ENCODE results near the gene TPM2.

The TPM2 gene

DNA sequence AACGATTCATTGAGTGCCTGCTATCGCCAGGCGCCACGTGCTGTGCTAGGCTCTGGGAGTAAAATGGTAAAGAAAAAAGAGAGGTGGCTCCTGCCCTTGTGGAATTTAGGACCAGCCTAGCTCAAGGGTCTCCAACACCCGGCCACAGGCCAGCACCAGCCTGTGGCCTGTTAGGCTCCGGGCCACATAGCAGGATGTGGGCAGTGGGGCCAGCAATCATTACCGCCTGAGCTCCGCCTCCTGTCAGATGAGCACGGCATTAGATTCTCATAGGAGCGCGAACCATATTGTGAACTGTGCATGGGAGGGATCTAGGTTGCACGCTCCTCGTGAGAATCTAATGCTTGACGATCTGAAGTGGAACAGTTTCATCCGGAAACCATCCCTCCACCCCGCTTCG lies 33.4 kb downstream of the TPM2 start:
- H3K4me3 ChIP-seq (ENCODE audit: low read length), result no peak overlapping the region
- TF ChIP-seq, protein P1, sequence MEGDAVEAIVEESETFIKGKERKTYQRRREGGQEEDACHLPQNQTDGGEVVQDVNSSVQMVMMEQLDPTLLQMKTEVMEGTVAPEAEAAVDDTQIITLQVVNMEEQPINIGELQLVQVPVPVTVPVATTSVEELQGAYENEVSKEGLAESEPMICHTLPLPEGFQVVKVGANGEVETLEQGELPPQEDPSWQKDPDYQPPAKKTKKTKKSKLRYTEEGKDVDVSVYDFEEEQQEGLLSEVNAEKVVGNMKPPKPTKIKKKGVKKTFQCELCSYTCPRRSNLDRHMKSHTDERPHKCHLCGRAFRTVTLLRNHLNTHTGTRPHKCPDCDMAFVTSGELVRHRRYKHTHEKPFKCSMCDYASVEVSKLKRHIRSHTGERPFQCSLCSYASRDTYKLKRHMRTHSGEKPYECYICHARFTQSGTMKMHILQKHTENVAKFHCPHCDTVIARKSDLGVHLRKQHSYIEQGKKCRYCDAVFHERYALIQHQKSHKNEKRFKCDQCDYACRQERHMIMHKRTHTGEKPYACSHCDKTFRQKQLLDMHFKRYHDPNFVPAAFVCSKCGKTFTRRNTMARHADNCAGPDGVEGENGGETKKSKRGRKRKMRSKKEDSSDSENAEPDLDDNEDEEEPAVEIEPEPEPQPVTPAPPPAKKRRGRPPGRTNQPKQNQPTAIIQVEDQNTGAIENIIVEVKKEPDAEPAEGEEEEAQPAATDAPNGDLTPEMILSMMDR (conservative IDR thresholded peaks at IDR 0.05; ENCODE audit: low read length), result no peak
- DNase-seq (ENCODE audit: low read depth), result no peak

DNA sequence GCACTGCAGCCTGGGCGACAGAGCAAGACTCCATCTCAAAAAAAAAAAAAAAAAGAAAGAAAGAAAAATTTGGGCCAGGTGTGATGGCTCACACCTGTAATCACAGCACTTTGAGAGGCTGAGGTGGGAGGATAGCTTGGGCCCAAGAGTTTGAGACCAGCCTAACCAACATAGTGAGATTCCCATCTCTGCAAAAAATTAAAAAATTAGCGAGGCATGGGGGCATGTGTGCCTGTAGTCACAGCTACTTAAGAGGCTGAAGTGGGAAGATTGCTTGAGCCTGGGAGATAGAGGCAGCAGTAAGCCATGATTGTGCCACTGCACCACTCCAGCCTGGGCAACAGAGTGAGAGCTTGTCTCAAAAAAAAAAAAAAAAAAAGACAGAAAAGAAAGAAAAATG lies 36.1 kb downstream of the TPM2 start:
- H3K4me3 ChIP-seq (ENCODE audit: low read length), result no peak overlapping the region
- no peak for DNase-seq (ENCODE audit: low read depth)
- TF ChIP-seq, protein P1 (conservative IDR thresholded peaks at IDR 0.05; ENCODE audit: low read length), result no peak

DNA sequence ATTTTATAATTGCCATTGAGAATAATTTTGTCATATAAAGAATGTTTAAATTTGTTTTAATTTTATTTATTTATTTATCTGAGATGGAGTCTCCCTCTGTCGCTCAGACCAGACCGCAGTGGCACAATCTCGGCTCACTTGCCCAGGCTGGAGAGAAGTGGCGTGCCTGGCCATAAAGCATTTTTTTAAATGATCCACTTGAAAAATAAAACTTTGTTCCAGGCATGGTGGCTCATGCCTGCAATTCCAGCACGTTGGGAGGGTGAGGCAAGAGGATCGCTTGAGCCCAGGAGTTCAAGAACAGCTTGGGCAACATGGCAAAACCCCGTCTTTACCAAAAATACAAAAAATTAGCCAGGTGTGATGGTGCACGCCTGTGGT lies 36.9 kb downstream of the TPM2 start:
- no peak overlapping the region for H3K4me3 ChIP-seq (ENCODE audit: low read length)
- TF ChIP-seq, protein P1 (conservative IDR thresholded peaks at IDR 0.05; ENCODE audit: low read length), result no peak
- no peak for DNase-seq (ENCODE audit: low read depth)

DNA sequence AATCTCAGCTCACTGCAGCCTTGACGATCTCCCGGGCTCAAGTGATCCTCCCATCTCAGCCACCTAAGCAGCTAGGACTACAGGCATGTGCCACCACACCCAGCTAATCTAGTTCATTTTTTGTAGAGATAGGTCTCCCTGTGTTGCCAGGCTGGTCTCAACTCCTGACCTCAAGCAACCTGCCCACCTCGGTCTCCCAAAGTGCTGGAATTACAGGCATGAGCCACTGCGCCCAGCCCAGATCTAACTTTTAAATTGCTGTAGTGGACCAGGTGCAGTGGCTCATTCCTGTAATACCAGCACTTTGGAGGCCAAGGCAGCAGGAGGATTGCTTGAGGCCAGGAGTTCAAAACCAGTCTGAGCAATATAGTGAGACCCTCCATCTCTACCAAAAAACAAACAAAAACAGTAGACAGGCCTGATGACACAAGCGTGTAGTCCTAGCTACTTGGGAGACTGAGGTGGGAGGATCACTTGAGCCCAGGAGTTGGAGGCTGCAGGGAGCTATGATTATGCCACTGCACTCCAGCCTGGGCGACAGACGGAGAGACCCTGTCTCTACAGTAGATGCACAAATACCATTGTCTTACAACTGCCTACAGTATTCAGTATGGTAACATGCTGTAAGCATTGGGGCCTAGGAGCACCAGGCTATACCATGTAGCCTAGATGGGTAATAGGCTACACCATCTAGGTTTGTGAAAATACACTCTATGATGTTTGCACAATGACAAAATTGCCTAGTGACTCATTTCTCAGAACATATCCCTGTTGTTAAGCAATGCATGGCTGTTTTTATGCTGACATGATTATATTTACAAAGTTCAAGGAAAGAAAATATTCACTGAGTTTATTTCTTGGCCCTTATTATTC lies 37.5 kb downstream of the TPM2 start:
- TF ChIP-seq, protein P1 (conservative IDR thresholded peaks at IDR 0.05; ENCODE audit: low read length), result no peak

DNA sequence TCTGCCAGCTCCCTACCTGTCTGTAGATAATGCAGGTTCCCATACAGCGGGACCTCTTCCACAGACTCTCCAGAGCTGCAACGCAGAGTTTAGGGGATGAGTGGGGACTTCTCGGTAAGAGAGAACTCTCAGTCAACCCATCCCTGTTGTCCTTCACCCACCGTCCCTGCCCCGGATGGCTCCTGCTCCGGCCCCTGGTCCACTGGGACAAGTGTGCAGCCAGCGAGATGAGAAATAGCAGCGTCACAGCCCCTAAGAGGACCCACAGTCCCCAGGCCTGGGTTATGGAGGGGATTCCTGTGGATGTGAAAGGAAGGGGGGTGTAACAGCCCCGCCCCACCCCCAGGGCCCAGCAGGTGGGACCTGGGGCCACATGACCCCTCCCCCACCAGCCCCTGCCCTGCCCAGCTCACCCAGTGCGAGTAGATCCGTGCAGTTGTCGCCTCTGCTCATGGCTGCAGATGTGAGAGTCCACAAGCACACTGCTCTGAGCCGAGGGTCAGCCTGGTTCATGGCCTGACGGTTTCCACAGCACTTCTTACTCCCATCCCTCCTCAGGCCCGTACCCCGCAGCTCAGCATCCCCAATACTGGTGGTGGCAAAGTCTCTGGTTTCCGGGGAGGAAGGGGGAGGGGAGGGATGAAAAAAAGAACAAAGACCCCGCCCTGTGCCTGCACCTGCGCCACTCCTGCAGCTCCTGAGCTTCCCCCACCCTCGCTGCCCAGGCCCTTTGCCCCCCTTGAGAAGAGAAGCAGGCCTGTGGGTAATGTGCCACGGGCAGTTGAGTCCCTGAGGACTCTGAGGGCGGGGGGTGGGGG lies 39.2 kb downstream of the TPM2 start, which contains the start of gene SIT1:
SIT1 (minus strand) TSS at position 591 of the 818 bp plus-strand sequence; CDS start at position 513, 78 bp downstream.
- DNase-seq (ENCODE audit: low read depth), result no peak
- TF ChIP-seq, protein P1 (conservative IDR thresholded peaks at IDR 0.05; ENCODE audit: low read length), result no peak
- H3K4me3 ChIP-seq (ENCODE audit: low read length), result no peak within 1 kb of the TSS

More for the DNA sequence above, 37.5 kb downstream of the TPM2 start:
- no peak overlapping the region for H3K4me3 ChIP-seq (ENCODE audit: low read length)
- DNase-seq (ENCODE audit: low read depth), result peak; percentile 68

DNA sequence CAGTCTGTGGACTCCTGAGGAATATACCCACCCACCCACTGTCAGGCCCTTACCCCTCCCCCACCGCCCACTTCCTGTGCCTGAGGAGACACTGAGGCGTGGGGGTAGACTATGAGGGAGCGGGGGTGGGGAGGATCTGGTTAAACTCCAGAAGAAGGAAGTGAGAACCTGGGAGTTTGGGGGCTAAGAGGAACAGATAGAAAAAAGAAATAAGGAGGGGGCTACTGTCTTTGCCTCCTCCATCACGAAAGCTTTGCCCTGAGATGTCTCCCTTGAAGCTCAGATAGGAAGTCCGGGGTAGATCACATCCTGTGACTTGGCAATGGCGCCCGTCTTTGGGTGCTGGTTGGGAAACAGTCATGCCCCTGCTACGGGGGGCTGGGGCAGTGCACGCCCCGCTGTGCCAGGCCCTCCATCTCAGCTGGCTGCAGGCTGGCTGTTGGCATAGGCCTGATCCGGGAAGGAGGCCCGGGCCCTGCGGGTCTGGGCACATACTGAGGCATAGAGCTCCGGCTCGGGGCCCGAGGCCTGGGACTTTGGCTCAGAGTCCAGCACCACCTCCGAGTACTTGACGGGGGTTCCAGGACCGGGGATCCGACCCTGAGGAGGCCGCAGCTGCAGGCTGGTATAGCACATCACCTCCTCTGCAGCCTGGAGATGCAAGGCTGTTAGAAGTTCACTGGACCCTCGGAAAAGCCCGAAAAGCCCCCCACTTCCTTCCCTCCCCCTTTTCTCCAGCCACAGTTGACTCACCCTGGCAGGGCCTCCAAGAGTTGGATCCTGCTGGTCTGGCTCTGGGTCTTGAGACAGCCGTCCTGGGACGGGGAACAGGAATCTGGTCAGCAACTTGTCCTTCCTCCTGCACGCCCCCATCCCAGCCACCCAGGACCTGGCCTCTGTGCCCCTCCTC lies 40.0 kb downstream of the TPM2 start:
- no peak for DNase-seq (ENCODE audit: low read depth)
- no peak overlapping the region for H3K4me3 ChIP-seq (ENCODE audit: low read length)
- TF ChIP-seq, protein P1 (conservative IDR thresholded peaks at IDR 0.05; ENCODE audit: low read length), result no peak

Measured in AG10803 (cell line).